Esophagus mucosa (tissue), 1 donor: ENCODE data around the gene ALDOC. TPM values are rescaled to one million over a fixed set of nuclear protein-coding genes. Genes with fewer than 3 reads are reported as not detected.

ENCODE experiments used
- ATAC-seq: fragments of 200-7000 bp; cut with Tn5 transposase; one replicate; pipeline ENCODE4 v1.9.1; 2020
- total RNA-seq: library from RNA; stranded (reverse); gene quantifications from one replicate; pipeline ENCODE4 v1.2.4, GENCODE V29; 2023
- donor health status: DM: yes; HTN: yes; CAD: no.

ALDOC gene
- total RNA-seq, 1 donor from 2014 or later = 24.9 TPM

GRCh38 chr17:28551421-28552175 lies 25.1 kb downstream of the ALDOC start:
- peak; percentile 1 for ATAC-seq

GRCh38 chr17:28550858-28551257 lies 25.8 kb downstream of the ALDOC start:
- ATAC-seq = no peak

- no peak for ATAC-seq
These were observed 27.2 kb downstream of the ALDOC start for GRCh38 chr17:28549236-28550132.

- no peak for ATAC-seq
These were observed 28.1 kb downstream of the ALDOC start for GRCh38 chr17:28548417-28549130.

- ATAC-seq = peak; percentile 72
These were observed 28.9 kb downstream of the ALDOC start for GRCh38 chr17:28547623-28548416.

- no peak for ATAC-seq
These were observed 29.5 kb downstream of the ALDOC start for GRCh38 chr17:28547096-28547622.

- no peak for ATAC-seq
These were observed 30.8 kb downstream of the ALDOC start for GRCh38 chr17:28545787-28546415.

GRCh38 chr17:28545141-28545503 lies 31.6 kb downstream of the ALDOC start:
- ATAC-seq = no peak

GRCh38 chr17:28544402-28545140 lies 32.1 kb downstream of the ALDOC start:
- ATAC-seq = no peak

- no peak for ATAC-seq
These were observed 35.3 kb downstream of the ALDOC start for GRCh38 chr17:28541439-28541838.

- peak; percentile 29 for ATAC-seq
These were observed 36.5 kb downstream of the ALDOC start for GRCh38 chr17:28540231-28540630.

GRCh38 chr17:28538296-28538895 lies 38.3 kb downstream of the ALDOC start:
- ATAC-seq = no peak

- ATAC-seq = no peak
These were observed 39.5 kb downstream of the ALDOC start for GRCh38 chr17:28537219-28537610.

- ATAC-seq = no peak
These were observed 40.0 kb downstream of the ALDOC start for GRCh38 chr17:28536532-28537218.

- no peak for ATAC-seq
These were observed 41.8 kb downstream of the ALDOC start for GRCh38 chr17:28534740-28535375.

- peak; percentile 70 for ATAC-seq
These were observed 43.4 kb downstream of the ALDOC start for GRCh38 chr17:28533091-28533807.

GRCh38 chr17:28532050-28532960 lies 44.4 kb downstream of the ALDOC start:
- ATAC-seq = no peak
